GM12878 (cell line): Measurements from ENCODE around the gene RIMBP2. TPM values are rescaled to one million over a fixed set of nuclear protein-coding genes. Genes with fewer than 3 reads are reported as not detected.

Source experiments
- ATAC-seq: fragments of 200-7000 bp; cut with Tn5 transposase; 3 replicates; pipeline ENCODE4 v1.9.1; 2020; ENCODE audit warnings: mild to moderate bottlenecking, moderate library complexity
- BruUV-seq: library from RNA; stranded (reverse); fragments of 400-500 nt; replicated peaks from 2 replicates; lab custom pipeline; 2021; lab: Mats Ljungman, UMichigan
- CTCF ChIA-PET: fragments of 300-600 bp; sonication (Branson Sonifier 250); formaldehyde crosslinking; extraction: SDS; loops from one replicate; lab custom pipeline; 2021; ENCODE audit warnings: inconsistent platforms; lab: Yijun Ruan, JAX
- POLR2A ChIA-PET: fragments of 350-600 bp; formaldehyde crosslinking; extraction: SDS; loops from one replicate; lab custom pipeline; 2021; ENCODE audit warnings: inconsistent platforms; lab: Charles Lee
- RAD21 ChIA-PET: fragments of 300-600 bp; sonication (Branson Sonifier 250); formaldehyde crosslinking; loops from one replicate; lab custom pipeline; 2023; ENCODE audit warnings: antibody characterized with exemption; ENCODE audit not compliant: unreplicated experiment; lab: Charles Lee
- SMC1A ChIA-PET: fragments of 300-600 bp; sonication (Branson Sonifier 250); formaldehyde crosslinking; loops from one replicate; lab custom pipeline; 2023; ENCODE audit not compliant: unreplicated experiment, uncharacterized antibody; lab: Charles Lee
- DNase-seq: peaks from one replicate; pipeline ENCODE4 v3.0.0-alpha.2; 2011; ENCODE audit warnings: low read depth, low spot score
- FAIRE-seq: peaks from 3 replicates; lab custom pipeline; 2011; peaks lifted over from hg19 to GRCh38; lab: Jason Lieb, UNC
- H2AFZ ChIP-seq: 2 replicates; pipeline ENCODE4 v1.6.0; 2011; ENCODE audit warnings: low read depth, low read length, control low read depth; ENCODE audit not compliant: control insufficient read depth
- H3K27ac ChIP-seq: 2 replicates; pipeline ENCODE4 v1.5.1; 2011; ENCODE audit warnings: control low read depth; ENCODE audit not compliant: control insufficient read depth, insufficient read depth
- H3K27me3 ChIP-seq, 2 experiments: replicated peaks in 1 of 2; 2 replicates each; pipeline versions ENCODE4 v1.6.0 to v1.6.1; 2011; ENCODE audit warnings: low read length in 1 of 2; ENCODE audit not compliant: control insufficient read depth in 2 of 2, insufficient read depth in 2 of 2
- H3K36me3 ChIP-seq, 2 experiments: 2 replicates each; pipeline ENCODE4 v1.5.1; 2011; ENCODE audit warnings: low read length in 1 of 2; ENCODE audit not compliant: control insufficient read depth in 2 of 2, insufficient read depth in 2 of 2
- H3K4me1 ChIP-seq: 2 replicates; pipeline ENCODE4 v1.6.1; 2011; ENCODE audit warnings: mild to moderate bottlenecking, low read length, moderate library complexity, mixed read lengths; ENCODE audit not compliant: control insufficient read depth, insufficient read depth
- H3K4me2 ChIP-seq: 2 replicates; pipeline ENCODE4 v1.6.0; 2011; ENCODE audit warnings: control low read depth; ENCODE audit not compliant: control insufficient read depth, insufficient read depth
- H3K4me3 ChIP-seq: fragments of 200-600 bp; sonication (generic); 2 replicates; pipeline ENCODE4 v1.5.1; 2016
- H3K79me2 ChIP-seq: 2 replicates; pipeline ENCODE4 v1.6.0; 2011; ENCODE audit warnings: low read length; ENCODE audit not compliant: control insufficient read depth, insufficient read depth
- H3K9ac ChIP-seq: 2 replicates; pipeline ENCODE4 v1.8.0; 2011; ENCODE audit warnings: low read length, control low read depth, mixed read lengths; ENCODE audit not compliant: control insufficient read depth, insufficient read depth
- H3K9me3 ChIP-seq: replicated peaks from 3 replicates; pipeline ENCODE4 v1.5.1; 2011; ENCODE audit warnings: mild to moderate bottlenecking, low read length; ENCODE audit not compliant: control insufficient read depth, insufficient read depth
- H4K20me1 ChIP-seq: 2 replicates; pipeline ENCODE4 v1.6.0; 2011; ENCODE audit not compliant: control insufficient read depth, insufficient read depth
- ASH2L ChIP-seq: fragments of 300-600, 200-600 bp; sonication (generic); IDR thresholded peaks from 2 replicates; pipeline ENCODE4 v1.6.1; 2017; ENCODE audit warnings: low read depth, mild to moderate bottlenecking, borderline replicate concordance
- CREM ChIP-seq: IDR thresholded peaks from 2 replicates; pipeline ENCODE4 v1.6.1; 2014; ENCODE audit warnings: antibody characterized with exemption, low read depth
- RAD51 ChIP-seq: fragments of 450-650 bp; IDR thresholded peaks from 2 replicates; pipeline ENCODE4 v1.6.1; 2016; ENCODE audit warnings: moderate library complexity, mild to moderate bottlenecking, inconsistent platforms
- SMARCA5 ChIP-seq: fragments of 450-650 bp; IDR thresholded peaks from 2 replicates; pipeline ENCODE4 v1.6.1; 2017; ENCODE audit warnings: mild to moderate bottlenecking
- SMC3 ChIP-seq: IDR thresholded peaks from 2 replicates; pipeline ENCODE4 v1.6.1; 2011; ENCODE audit warnings: low read length, improper control_type of control experiment, borderline replicate concordance
- WGBS: methylation state at CpG from one replicate; pipeline ENCODE4 v1.1.6; 2016; ENCODE audit warnings: low lambda C conversion rate; ENCODE audit not compliant: insufficient replicate concordance, insufficient coverage; ENCODE audit errors: missing lambda C conversion rate; 5-methylcytosine and 5-hydroxymethylcytosine counted together
- in situ Hi-C: fragments of 300-500 bp; cut with MboI; formaldehyde crosslinking; loops from 9 replicates; pipeline ENCODE4 v1.14.3; 2018; ENCODE audit warnings: mixed read lengths
- intact Hi-C: fragments of 100-400 bp; cut with micrococcal nuclease; formaldehyde crosslinking; loops from one replicate; pipeline ENCODE4 v1.14.2; 2022; ENCODE audit not compliant: unreplicated experiment
- polyA plus RNA-seq, 11 experiments: library from polyadenylated mRNA; depleted of rRNA in 4 of 11; unstranded in 6 of 11; stranded (reverse) in 5 of 11; fragments of >200 nt; fragmentation: Nextera tagmentation in 4 of 11; fragmentation: Illumina TruSeq in 1 of 11; extraction: Ambion mirVana in 4 of 11; extraction: Trizol in 1 of 11; gene quantifications; 1 replicate in 1 of 11; 2 replicates in 10 of 11; pipeline versions ENCODE4 v1.2.1 to v1.2.3, GENCODE V29; 2011 to 2016; ENCODE audit warnings: inconsistent platforms in 2 of 11, missing spikeins in 2 of 11, low read depth in 1 of 11
- total RNA-seq, 4 experiments: library from RNA; depleted of rRNA in 3 of 4; stranded (reverse); fragments of >200 nt in 3 of 4; fragmentation: Illumina TruSeq in 1 of 4; extraction: Trizol in 1 of 4; gene quantifications; 2 replicates each; pipeline versions ENCODE4 v1.2.1 to v1.2.3, GENCODE V29; 2013 to 2021
- TF ChIP-seq, protein P1 (sequence below): fragments of 150-350 bp; IDR thresholded peaks from 2 replicates; pipeline ENCODE4 v1.6.1; 2016; ENCODE audit warnings: low read depth, low read length
- TF ChIP-seq, protein P2 (sequence below): fragments of 450-650 bp; formaldehyde crosslinking; IDR thresholded peaks from 2 replicates; pipeline ENCODE4 v1.4.0; 2020; ENCODE audit warnings: mild to moderate bottlenecking, moderate library complexity

Gene RIMBP2
- total and polyA plus RNA-seq, 10 of the 15 experiments (the other 5 are each of a cell fraction or from before 2014, with no cell fraction given): 0.04 to 2.9 (median 0.07) TPM; not detected in 1

- Histone ChIP-seq H3K4me2 (no peak overlapping the region), H2AFZ (no peak overlapping the region), H3K4me1 (no peaks in the 10 kb centered on the region), H4K20me1 (no peaks in the 10 kb centered on the region; the same call in 1 of the 2 replicates), H3K79me2 (no peaks in the 10 kb centered on the region), H3K4me3 (no peak overlapping the region), H3K9me3 (no peaks in the 10 kb centered on the region; the same call in 2 of the 3 replicates), H3K9ac (no peak overlapping the region), H3K27me3 (no peaks in the 10 kb centered on the region), H3K36me3 (no peaks in the 10 kb centered on the region)
- CTCF ChIA-PET: no interaction called here
- FAIRE-seq (no peak), DNase-seq (no peak), ATAC-seq (no peak)
- SMC1A ChIA-PET: no interaction called here
- BruUV-seq: no TSS peak
- intact Hi-C loops: no loop called here
- 40% methylated on average over 14 of the region's 14 CpGs for WGBS
- POLR2A ChIA-PET: no interaction called here
- RAD21 ChIA-PET: no interaction called here
- in situ Hi-C loops: no loop called here
- TF ChIP-seq RAD51: no peak
- no peak for TF ChIP-seq SMC3
- no peak for TF ChIP-seq CREM
- TF ChIP-seq ASH2L: no peak
- TF ChIP-seq, protein P1, sequence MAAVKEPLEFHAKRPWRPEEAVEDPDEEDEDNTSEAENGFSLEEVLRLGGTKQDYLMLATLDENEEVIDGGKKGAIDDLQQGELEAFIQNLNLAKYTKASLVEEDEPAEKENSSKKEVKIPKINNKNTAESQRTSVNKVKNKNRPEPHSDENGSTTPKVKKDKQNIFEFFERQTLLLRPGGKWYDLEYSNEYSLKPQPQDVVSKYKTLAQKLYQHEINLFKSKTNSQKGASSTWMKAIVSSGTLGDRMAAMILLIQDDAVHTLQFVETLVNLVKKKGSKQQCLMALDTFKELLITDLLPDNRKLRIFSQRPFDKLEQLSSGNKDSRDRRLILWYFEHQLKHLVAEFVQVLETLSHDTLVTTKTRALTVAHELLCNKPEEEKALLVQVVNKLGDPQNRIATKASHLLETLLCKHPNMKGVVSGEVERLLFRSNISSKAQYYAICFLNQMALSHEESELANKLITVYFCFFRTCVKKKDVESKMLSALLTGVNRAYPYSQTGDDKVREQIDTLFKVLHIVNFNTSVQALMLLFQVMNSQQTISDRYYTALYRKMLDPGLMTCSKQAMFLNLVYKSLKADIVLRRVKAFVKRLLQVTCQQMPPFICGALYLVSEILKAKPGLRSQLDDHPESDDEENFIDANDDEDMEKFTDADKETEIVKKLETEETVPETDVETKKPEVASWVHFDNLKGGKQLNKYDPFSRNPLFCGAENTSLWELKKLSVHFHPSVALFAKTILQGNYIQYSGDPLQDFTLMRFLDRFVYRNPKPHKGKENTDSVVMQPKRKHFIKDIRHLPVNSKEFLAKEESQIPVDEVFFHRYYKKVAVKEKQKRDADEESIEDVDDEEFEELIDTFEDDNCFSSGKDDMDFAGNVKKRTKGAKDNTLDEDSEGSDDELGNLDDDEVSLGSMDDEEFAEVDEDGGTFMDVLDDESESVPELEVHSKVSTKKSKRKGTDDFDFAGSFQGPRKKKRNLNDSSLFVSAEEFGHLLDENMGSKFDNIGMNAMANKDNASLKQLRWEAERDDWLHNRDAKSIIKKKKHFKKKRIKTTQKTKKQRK: no peak
- no peak for TF ChIP-seq SMARCA5
- TF ChIP-seq, protein P2, sequence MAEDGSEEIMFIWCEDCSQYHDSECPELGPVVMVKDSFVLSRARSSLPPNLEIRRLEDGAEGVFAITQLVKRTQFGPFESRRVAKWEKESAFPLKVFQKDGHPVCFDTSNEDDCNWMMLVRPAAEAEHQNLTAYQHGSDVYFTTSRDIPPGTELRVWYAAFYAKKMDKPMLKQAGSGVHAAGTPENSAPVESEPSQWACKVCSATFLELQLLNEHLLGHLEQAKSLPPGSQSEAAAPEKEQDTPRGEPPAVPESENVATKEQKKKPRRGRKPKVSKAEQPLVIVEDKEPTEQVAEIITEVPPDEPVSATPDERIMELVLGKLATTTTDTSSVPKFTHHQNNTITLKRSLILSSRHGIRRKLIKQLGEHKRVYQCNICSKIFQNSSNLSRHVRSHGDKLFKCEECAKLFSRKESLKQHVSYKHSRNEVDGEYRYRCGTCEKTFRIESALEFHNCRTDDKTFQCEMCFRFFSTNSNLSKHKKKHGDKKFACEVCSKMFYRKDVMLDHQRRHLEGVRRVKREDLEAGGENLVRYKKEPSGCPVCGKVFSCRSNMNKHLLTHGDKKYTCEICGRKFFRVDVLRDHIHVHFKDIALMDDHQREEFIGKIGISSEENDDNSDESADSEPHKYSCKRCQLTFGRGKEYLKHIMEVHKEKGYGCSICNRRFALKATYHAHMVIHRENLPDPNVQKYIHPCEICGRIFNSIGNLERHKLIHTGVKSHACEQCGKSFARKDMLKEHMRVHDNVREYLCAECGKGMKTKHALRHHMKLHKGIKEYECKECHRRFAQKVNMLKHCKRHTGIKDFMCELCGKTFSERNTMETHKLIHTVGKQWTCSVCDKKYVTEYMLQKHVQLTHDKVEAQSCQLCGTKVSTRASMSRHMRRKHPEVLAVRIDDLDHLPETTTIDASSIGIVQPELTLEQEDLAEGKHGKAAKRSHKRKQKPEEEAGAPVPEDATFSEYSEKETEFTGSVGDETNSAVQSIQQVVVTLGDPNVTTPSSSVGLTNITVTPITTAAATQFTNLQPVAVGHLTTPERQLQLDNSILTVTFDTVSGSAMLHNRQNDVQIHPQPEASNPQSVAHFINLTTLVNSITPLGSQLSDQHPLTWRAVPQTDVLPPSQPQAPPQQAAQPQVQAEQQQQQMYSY (CRISPR knock-in tag): no peak
- TF ChIP-seq, all 136 proteins: peak for 0
- H3K27ac ChIP-seq: no peak overlapping the region
Measured at GRCh38 chr12:130685250-130685787, 30.8 kb downstream of the RIMBP2 start.
